Thyroid gland (tissue), 4 donors: Measurements from ENCODE around the gene CYP4A11. TPM values are rescaled to one million over a fixed set of nuclear protein-coding genes. Genes with fewer than 3 reads are reported as not detected.
"Not testable (repeated sequence)": the region's sequence is repeated elsewhere in the genome, so short reads cannot be mapped to it uniquely, and the experiment has no call there.

Experiments
- DNase-seq, 2 donors: peaks; one replicate each; pipeline ENCODE4 v3.0.0-alpha.2; 2019
- H3K27ac ChIP-seq, 3 donors: fragments of 200-600 bp; sonication (generic); 1 replicate in 2 of 3; 2 replicates in 1 of 3; pipeline ENCODE4 v1.5.1; 2016 to 2019; ENCODE audit warnings: mild to moderate bottlenecking in 1 of 3, moderate library complexity in 1 of 3
- H3K27me3 ChIP-seq: fragments of 200-600 bp; sonication (generic); one replicate; pipeline ENCODE4 v1.5.1; 2019
- H3K36me3 ChIP-seq, 2 donors: fragments of 200-600 bp; sonication (generic); one replicate each; pipeline ENCODE4 v1.5.1; 2016 to 2019
- H3K4me1 ChIP-seq, 2 donors: fragments of 200-600 bp; sonication (generic); one replicate each; pipeline ENCODE4 v1.5.1; 2017 to 2019
- H3K4me3 ChIP-seq, 3 donors: fragments of 200-600 bp; sonication (generic); replicated peaks in 1 of 3; 1 replicate in 2 of 3; 2 replicates in 1 of 3; pipeline ENCODE4 v1.5.1; 2016; ENCODE audit warnings: mild to moderate bottlenecking in 1 of 3
- H3K9me3 ChIP-seq: fragments of 200-600 bp; sonication (generic); one replicate; pipeline ENCODE4 v1.5.1; 2017
- POLR2A ChIP-seq, 2 donors: fragments of 450-650 bp; IDR thresholded peaks; one replicate each; pipeline ENCODE4 v1.6.1; 2017; ENCODE audit warnings: antibody characterized with exemption in 2 of 2, mild to moderate bottlenecking in 2 of 2, moderate library complexity in 1 of 2
- WGBS, 2 donors: methylation state at CpG; one replicate each; pipeline ENCODE4 v1.1.5; 2017; 5-methylcytosine and 5-hydroxymethylcytosine counted together
- intact Hi-C: fragments of 100-400 bp; cut with DNase I; formaldehyde crosslinking; loops from one replicate; pipeline ENCODE4 v1.15.1; 2023
- total RNA-seq, 4 donors: library from RNA; depleted of rRNA; stranded (reverse); fragments of >200 nt; gene quantifications; one replicate each; pipeline ENCODE4 v1.2.3, GENCODE V29; 2016
- TF ChIP-seq, protein P1 (sequence below), 6 experiments: fragments of 200-600 bp in 3 of 6; fragments of 450-650 bp in 3 of 6; sonication (generic) in 3 of 6; IDR thresholded peaks; one replicate each; pipeline ENCODE4 v1.5.1; 2016 to 2019; ENCODE audit warnings: antibody characterized with exemption in 6 of 6, mild to moderate bottlenecking in 2 of 6, inconsistent platforms in 1 of 6, moderate library complexity in 1 of 6

Gene CYP4A11
- total RNA-seq, 4 donors from 2014 or later, result not detected

- no peak for DNase-seq
- no peaks in the 10 kb centered on the region for H3K36me3 ChIP-seq
- no peaks in the 10 kb centered on the region for H3K27me3 ChIP-seq
- TF ChIP-seq POLR2A (IDR thresholded peaks at IDR 0.05), result no peak
- TF ChIP-seq, protein P1, sequence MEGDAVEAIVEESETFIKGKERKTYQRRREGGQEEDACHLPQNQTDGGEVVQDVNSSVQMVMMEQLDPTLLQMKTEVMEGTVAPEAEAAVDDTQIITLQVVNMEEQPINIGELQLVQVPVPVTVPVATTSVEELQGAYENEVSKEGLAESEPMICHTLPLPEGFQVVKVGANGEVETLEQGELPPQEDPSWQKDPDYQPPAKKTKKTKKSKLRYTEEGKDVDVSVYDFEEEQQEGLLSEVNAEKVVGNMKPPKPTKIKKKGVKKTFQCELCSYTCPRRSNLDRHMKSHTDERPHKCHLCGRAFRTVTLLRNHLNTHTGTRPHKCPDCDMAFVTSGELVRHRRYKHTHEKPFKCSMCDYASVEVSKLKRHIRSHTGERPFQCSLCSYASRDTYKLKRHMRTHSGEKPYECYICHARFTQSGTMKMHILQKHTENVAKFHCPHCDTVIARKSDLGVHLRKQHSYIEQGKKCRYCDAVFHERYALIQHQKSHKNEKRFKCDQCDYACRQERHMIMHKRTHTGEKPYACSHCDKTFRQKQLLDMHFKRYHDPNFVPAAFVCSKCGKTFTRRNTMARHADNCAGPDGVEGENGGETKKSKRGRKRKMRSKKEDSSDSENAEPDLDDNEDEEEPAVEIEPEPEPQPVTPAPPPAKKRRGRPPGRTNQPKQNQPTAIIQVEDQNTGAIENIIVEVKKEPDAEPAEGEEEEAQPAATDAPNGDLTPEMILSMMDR (IDR thresholded peaks at IDR 0.05), result no peak
- H3K4me3 ChIP-seq, result no peak overlapping the region
- no peaks in the 10 kb centered on the region for H3K9me3 ChIP-seq
- 68 to 79% methylated on average over 2 of the region's 2 CpGs for WGBS, 2 donors
- H3K4me1 ChIP-seq, result no peaks in the 10 kb centered on the region
- H3K27ac ChIP-seq, result no peak overlapping the region
- intact Hi-C loops, result no loop called here
Measured at GRCh38 chr1:46961066-46961758, 19.9 kb upstream of the CYP4A11 start.

DNA sequence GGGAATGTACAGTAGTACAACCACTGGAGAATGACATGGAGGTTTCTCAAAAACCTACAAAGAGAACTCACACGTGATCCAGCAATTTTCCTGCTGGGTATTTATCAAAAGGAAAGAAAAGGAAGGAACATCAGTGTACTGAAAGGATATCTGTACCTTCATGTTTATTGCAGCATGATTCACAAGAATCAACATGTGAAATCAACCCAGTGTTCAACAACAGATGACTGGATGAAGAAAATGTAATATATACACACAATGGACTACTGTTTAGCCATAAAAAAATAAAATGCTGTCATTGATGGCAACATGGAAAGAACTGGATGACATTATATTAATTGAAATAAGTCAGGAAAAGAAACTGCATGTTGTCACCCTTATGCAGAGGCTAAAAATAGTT, 19.0 kb upstream of the CYP4A11 start:
- Histone ChIP-seq H3K4me1 (no peaks in the 10 kb centered on the region), H3K9me3 (no peaks in the 10 kb centered on the region), H3K27ac (no peak overlapping the region), H3K36me3 (no peaks in the 10 kb centered on the region), H3K27me3 (no peaks in the 10 kb centered on the region), H3K4me3 (no peak overlapping the region)
- WGBS, 2 donors, result 51 to 53% methylated on average over 1 of the region's 1 CpG
- no peak for DNase-seq
- intact Hi-C loops, result no loop called here
- TF ChIP-seq, protein P1 (IDR thresholded peaks at IDR 0.05), result no peak
- TF ChIP-seq POLR2A (IDR thresholded peaks at IDR 0.05), result no peak

GRCh38 chr1:46955116-46955515, 13.8 kb upstream of the CYP4A11 start:
- intact Hi-C loops, result not testable (repeated sequence)

GRCh38 chr1:46953847-46954246, 12.6 kb upstream of the CYP4A11 start:
- H3K36me3 ChIP-seq, intact Hi-C loops, H3K9me3 ChIP-seq, H3K27ac ChIP-seq, H3K4me3 ChIP-seq, H3K4me1 ChIP-seq, H3K27me3 ChIP-seq, DNase-seq: not testable (repeated sequence)
- WGBS, 2 donors, result 61 to 69% methylated on average over 2 of the region's 2 CpGs

More at GRCh38 chr1:46955116-46955515, 13.8 kb upstream of the CYP4A11 start:
- not testable (repeated sequence) for H3K27me3 ChIP-seq, DNase-seq, H3K9me3 ChIP-seq, H3K27ac ChIP-seq, H3K36me3 ChIP-seq, H3K4me1 ChIP-seq, H3K4me3 ChIP-seq
- WGBS, 2 donors, result 86 to 89% methylated on average over 2 of the region's 2 CpGs

- H3K4me1 ChIP-seq, H3K27ac ChIP-seq, intact Hi-C loops, H3K9me3 ChIP-seq, DNase-seq, H3K36me3 ChIP-seq, H3K4me3 ChIP-seq, H3K27me3 ChIP-seq: not testable (repeated sequence)
- 92 to 96% methylated on average over 1 of the region's 1 CpG for WGBS, 2 donors
Measured at GRCh38 chr1:46949417-46949666, 8.1 kb upstream of the CYP4A11 start.

DNA sequence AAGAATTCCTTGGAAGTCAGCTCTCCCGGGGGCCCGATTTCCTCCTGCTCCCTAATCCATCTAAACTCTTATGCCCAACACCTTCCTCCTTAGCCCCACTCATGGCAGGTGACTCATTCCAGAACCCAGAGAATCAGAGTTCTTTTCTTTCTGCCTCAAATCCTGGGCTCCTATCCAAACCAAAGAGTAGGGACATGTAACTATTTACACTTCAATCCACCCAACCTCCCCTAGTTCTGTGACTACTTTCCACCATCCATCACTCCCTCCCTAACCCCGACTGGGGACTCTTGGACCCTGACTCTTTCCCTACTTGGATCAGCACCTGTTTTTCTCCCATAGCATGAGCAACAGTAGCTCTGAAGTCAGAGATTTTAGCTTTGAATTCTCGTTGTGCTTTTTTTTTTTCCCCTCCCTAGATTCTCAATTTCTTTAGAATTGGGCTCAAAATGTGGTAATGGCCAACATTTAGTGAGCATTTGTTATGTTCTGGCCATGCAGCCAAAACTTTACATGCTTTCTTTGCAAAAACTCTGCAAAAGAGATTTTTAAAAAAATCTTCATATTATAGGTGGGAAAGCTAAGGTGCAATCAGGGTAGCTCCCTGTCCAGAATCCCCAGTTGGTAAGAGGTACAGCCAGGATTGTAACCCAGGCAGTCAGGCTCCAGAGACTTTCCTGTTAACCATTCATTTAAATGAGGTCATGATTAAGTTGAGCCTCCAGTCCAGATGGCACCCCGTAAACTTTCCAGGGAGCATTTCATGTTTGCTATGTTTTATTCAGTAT, 7.5 kb upstream of the CYP4A11 start:
- intact Hi-C loops, result no loop called here
- no peaks in the 10 kb centered on the region for H3K36me3 ChIP-seq
- no peaks in the 10 kb centered on the region for H3K27me3 ChIP-seq
- no peak overlapping the region for H3K27ac ChIP-seq
- WGBS, 2 donors, result 78 to 84% methylated on average over 4 of the region's 5 CpGs
- no peaks in the 10 kb centered on the region for H3K4me1 ChIP-seq
- no peak overlapping the region for H3K4me3 ChIP-seq
- no peak for DNase-seq
- TF ChIP-seq, protein P1 (IDR thresholded peaks at IDR 0.05), result no peak
- no peak for TF ChIP-seq POLR2A (IDR thresholded peaks at IDR 0.05)
- H3K9me3 ChIP-seq, result no peaks in the 10 kb centered on the region

DNA sequence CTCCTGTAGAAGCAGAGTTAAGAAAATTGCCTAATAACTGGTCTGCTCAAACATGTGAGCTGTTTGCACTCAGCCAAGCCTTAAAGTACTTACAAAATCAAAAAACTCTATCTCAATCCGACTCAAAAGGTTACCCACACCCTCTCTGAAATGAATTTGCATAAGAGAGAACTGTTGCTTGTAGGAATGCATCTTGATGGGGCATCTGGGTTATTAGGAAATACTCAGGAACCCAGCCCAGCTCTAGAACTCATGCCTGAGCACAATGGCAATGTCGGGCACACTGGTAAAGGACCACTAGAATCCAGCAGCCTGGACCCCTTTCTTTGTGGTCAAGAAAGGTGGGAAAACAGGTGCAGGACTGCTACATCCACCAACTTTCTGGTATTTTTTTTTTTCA, 6.4 kb upstream of the CYP4A11 start:
- H3K36me3 ChIP-seq, H3K27me3 ChIP-seq, DNase-seq, H3K27ac ChIP-seq, intact Hi-C loops, H3K9me3 ChIP-seq, H3K4me1 ChIP-seq, H3K4me3 ChIP-seq: not testable (repeated sequence)
- 41 to 48% methylated on average over 2 of the region's 2 CpGs for WGBS, 2 donors
